Stimulated activated CD4-positive, alpha-beta T cell treated with anti-CD3 and anti-CD28 coated beads, Interleukin-12 subunit alpha, Interleukin-12 subunit beta, amount 100 ng/mL, for 4 hours (primary cell): ENCODE results near the gene GIT1.

ENCODE experiments used
- DNase-seq: peaks from one replicate; pipeline ENCODE4 v3.0.0-alpha.2; 2020

Gene GIT1

GRCh38 chr17:29577385-29578211, 11.8 kb downstream of the GIT1 start:
- no peak for DNase-seq

GRCh38 chr17:29577001-29577370, 12.5 kb downstream of the GIT1 start:
- no peak for DNase-seq

DNA sequence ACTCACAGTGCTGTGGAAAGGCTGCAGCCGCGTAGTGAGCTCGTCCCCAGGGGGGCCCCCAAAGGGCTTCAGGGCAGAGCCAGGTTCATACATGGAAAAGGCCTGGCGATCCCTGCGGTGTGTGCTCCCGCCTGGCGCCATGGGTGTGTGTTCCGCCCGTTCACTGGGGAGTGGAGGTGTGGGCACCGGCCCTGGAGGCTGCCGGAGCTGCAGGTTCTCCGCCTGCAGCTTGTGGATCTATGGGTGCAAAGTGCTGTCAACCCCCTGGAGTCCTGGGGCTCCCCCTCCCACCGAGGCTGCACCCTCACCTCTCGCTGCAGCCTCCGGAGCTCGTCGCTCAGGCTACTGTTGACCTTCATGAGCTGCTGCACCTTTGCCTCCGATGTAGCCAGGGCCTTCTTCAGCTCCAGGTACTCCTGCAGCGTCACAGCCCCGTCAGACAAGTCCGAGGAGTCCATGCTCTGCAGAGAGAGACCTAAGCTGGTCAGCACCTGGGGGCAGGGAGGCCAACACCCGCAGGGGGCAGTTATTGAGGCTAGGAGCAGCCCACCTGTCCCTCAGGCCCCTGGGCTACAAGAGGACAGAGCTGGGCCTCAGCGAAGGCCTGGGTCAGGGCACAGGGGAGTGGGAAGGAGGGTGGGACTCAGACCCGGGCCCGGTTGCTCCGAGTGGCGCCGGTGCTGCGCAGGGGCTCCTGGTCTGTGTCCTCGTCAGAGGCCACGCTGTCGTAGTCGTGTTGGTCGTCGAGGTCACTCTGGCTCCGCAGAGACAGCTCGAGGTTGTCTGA, 13.0 kb downstream of the GIT1 start:
- no peak for DNase-seq

- DNase-seq = no peak
Measured at GRCh38 chr17:29575511-29576213, 13.8 kb downstream of the GIT1 start.

DNA sequence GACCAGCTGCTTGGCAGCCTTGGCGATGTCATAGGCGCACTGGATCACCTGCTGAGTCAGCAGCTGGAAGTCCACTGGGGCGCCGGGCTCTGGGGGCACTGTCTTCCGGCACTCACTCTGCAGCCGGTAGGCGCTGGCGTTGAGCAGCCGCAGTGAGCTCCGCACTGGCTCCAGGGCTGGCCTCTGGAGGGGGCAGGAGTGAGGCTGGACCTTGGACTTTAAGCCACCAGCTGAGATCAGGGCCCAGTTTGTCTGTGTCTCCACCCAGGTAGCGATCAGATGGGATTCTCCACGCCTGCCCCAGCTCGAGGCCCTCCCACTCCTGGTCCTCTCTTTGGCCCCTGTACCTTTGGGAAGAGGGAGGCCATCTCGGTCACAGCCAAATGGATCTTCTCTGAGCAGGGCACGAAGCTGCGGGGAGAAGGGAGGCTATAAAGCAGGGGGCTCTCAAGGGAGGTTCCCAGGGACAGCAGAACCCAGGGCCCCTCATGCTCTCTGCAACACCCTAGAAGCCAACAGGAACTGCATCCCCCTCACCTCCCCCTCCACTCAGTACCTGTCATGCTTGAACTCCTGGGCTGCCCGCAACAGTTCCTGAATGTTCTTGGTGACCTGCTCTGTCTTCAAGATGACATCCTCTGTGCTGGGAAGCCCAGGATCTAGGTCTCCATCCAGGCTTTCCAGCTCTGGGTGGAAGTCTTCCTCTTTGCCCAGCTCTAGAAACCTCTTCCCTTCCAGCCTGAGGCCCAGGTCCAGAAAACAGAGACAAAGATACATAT, 14.5 kb downstream of the GIT1 start:
- DNase-seq = no peak

DNA sequence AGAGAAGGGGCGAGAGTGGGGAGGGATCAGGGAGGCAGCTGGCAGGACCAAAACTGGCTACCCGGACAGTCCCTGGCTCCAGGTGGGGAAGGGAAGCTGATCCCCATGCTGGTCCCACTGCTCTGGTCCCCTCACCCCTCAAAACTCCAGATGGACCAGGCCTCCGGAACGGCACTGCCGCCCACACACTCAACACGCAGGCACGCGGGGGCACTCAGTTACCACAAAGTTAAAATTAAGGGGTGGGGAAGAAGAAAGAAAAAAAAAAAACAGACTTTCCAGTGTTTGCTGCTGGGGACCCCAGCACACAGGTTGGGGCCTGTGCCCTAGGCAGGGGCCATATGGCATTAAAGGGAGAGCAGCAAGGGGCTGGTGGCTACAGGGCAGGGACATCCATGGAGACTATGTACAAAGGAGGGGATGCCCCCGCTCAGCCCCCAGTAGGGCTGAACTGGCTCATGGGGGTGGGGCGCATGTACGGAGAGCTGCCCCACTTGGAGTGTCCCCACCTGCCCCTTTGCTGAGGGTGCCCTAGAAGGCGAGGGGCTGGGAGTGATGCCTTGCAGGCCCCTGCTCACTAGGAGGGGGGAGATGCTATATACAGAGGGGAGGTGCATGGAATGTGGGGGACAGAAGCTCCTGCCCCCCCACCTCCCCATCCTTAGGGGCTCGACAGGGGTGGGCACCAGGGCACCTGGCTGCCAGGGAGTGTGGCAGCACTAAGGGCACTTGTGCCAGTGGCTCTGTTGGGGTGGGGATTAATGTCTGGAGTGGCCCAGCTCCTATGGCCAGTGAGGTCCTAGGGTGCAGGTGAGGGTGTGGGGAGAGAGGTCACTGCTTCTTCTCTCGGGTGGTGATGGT, 15.3 kb downstream of the GIT1 start:
- no peak for DNase-seq

DNA sequence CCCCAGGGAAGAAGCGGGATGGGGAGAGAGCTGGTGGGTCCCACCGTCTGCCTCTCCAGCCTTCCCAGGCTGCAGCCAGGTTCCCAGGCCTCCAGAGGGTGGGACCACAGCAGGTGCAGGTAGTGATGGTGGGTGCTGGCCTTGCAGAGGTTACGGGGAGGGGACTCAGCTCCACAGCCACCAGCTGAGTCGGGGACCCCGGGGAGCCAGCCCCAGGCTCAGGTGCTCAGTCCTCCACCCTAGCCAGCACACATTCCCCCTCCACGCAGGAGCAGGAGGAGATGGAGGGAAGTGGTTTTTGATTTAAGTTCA, 15.9 kb downstream of the GIT1 start:
- DNase-seq = no peak

DNA sequence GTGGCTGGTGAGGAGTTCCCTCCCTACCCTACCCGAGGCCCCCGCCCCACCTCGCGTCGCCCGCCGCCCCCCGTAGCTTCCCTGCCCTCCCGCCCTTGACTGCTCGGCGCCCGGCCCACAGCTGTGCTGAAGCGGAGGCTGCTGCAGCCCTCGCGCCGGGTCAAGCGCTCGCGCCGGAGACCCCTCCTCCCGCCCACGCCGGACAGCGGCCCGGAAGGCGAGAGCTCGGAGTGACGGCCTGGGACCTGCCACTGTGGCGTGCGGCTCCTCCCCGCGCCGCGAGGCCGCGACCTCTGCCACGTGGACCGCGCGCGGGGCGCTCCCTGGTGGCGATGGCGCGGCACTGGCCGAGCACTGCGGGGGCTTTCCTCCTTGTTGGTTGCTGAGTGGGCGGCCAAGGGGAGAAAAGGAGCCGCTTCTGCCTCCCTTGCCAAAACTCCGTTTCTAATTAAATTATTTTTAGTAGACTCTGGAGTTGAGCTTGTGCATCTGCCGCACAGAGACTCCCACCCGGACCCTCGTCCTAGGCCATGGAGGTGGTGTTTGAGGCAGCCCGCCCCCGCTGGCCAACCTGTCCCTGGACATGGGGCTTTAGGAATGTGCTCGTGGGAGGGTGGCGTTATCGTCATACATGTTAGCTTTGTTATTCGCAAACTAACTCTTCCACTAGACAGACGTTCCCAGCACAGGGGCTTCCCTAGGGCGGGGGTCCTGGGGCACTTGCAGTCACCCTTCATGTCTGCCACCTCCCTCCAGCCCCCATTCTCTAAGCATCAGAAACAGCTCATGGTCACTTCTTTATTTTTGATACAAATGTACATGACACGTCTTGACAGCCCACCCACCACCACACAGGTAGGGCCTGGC, 16.5 kb downstream of the GIT1 start:
- peak; percentile 62 for DNase-seq

- no peak for DNase-seq
Measured at GRCh38 chr17:29571883-29572681, 17.4 kb downstream of the GIT1 start.

DNA sequence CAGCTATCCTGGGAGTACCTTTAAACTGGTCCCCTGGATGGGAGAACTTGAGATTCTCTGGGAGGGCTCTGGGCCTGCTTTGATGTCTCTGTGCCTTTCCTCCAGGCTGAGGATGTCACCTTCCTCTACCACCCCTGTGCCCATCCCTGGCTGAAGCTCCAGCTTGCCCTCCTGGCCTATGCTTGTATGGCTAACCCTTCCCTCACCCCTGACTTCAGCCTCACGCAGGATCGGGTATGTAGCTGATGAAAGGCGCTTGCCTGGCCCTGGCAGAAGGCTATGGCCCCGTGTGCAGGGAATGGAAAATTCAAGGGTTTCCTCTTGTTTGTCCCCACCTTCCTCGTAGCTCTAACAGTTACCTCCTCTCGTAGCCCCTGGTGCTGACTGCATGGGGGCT, 18.0 kb downstream of the GIT1 start:
- no peak for DNase-seq

DNA sequence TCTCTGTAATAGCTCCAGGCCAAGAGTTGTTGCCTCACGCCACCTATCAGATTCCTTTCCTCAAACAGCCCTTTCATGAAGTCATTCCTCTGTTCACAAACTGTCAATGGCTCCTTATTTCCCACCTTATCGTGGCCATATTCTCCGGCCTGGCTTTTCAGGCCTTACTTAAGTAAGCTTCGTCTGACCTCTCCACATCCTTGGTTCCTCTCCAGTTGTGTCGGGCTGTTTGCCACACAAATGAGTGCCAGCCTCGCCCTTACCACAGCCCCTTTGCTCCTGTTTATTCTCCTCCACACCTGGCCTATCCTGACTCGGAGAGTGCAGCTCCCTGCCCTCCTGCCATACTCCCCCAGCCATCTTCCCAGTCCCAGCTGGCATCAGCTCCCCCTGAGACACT, 18.9 kb downstream of the GIT1 start:
- no peak for DNase-seq

GRCh38 chr17:29569245-29569950, 20.1 kb downstream of the GIT1 start:
- DNase-seq = no peak

- DNase-seq = peak; percentile 94
Measured at GRCh38 chr17:29568331-29569244, 20.9 kb downstream of the GIT1 start, which contains the start of gene TP53I13. Gene TP53I13, plus strand, starts transcription at chr17:29568701. Its CDS starts 58 bp downstream, at chr17:29568759.

GRCh38 chr17:29567554-29568330, 21.7 kb downstream of the GIT1 start:
- peak; percentile 67 for DNase-seq

DNA sequence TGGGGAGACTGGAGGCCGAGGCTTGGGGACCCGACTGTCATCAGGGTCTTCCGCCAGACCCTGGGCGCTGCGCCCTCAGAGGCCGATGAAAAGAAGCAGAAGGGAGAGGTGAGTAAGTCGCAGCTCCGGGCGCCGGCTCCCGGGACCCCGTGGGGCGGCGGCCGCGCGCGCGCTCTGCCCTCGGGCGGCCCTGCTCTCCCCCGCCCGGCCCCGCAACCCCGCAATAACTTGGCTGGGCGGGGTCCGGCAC, 22.2 kb downstream of the GIT1 start:
- DNase-seq = no peak

- peak; percentile 58 for DNase-seq
Measured at GRCh38 chr17:29566473-29567303, 22.8 kb downstream of the GIT1 start, which contains the start of gene ABHD15. Gene ABHD15, minus strand, starts transcription at chr17:29567037. Its CDS starts 71 bp downstream, at chr17:29566966.
